CD14-positive monocyte (primary cell): ENCODE data around the gene IL36A. TPM values are rescaled to one million over a fixed set of nuclear protein-coding genes. Genes with fewer than 3 reads are reported as not detected.

Source experiments
- DNase-seq, 3 donors: peaks; one replicate each; pipeline ENCODE4 v3.0.0-alpha.2; 2011 to 2022
- H2AFZ ChIP-seq: 2 replicates; pipeline ENCODE4 v1.6.0; 2012; ENCODE audit warnings: mild to moderate bottlenecking, low read depth, low read length, inconsistent platforms; ENCODE audit not compliant: insufficient read depth, poor library complexity, severe bottlenecking
- H3K27ac ChIP-seq, 2 donors: 1 replicate in 1 of 2; 2 replicates in 1 of 2; pipeline ENCODE4 v1.5.1; 2012 to 2013; ENCODE audit warnings: low read length in 2 of 2, control low read depth in 1 of 2, inconsistent platforms in 1 of 2, low read depth in 1 of 2, mild to moderate bottlenecking in 1 of 2
- H3K27me3 ChIP-seq, 2 donors: one replicate each; pipeline versions ENCODE4 v1.6.0 to v1.6.1; 2011 to 2013; ENCODE audit warnings: low read length in 2 of 2; ENCODE audit not compliant: control insufficient read depth in 2 of 2, insufficient read depth in 2 of 2
- H3K36me3 ChIP-seq, 2 donors: replicated peaks in 1 of 2; 1 replicate in 1 of 2; 2 replicates in 1 of 2; pipeline versions ENCODE4 v1.5.1 to v1.6.1; 2012 to 2013; ENCODE audit warnings: low read length in 2 of 2, control low read depth in 1 of 2, inconsistent platforms in 1 of 2, mild to moderate bottlenecking in 1 of 2; ENCODE audit not compliant: insufficient read depth in 2 of 2, control insufficient read depth in 1 of 2
- H3K4me1 ChIP-seq, 2 donors: 1 replicate in 1 of 2; 2 replicates in 1 of 2; pipeline versions ENCODE4 v1.5.1 to v1.6.1; 2012 to 2013; ENCODE audit warnings: low read length in 2 of 2, control low read depth in 1 of 2, inconsistent platforms in 1 of 2, mild to moderate bottlenecking in 1 of 2, moderate library complexity in 1 of 2; ENCODE audit not compliant: insufficient read depth in 2 of 2, control insufficient read depth in 1 of 2
- H3K4me2 ChIP-seq: replicated peaks from 2 replicates; pipeline ENCODE3; 2012; ENCODE audit warnings: low read length, moderate library complexity, mild to moderate bottlenecking; ENCODE audit not compliant: poor library complexity, severe bottlenecking; ENCODE audit errors: extremely low read depth
- H3K4me3 ChIP-seq, 3 experiments: fragments of 200-600 bp in 1 of 3; sonication (generic) in 1 of 3; replicated peaks in 1 of 3; 1 replicate in 2 of 3; 2 replicates in 1 of 3; pipeline ENCODE4 v1.5.1; 2011 to 2013; ENCODE audit warnings: low read length in 3 of 3, mild to moderate bottlenecking in 3 of 3, control low read depth in 2 of 3, low read depth in 2 of 3, inconsistent platforms in 1 of 3, moderate library complexity in 1 of 3
- H3K79me2 ChIP-seq: 2 replicates; pipeline ENCODE4 v1.6.0; 2012; ENCODE audit warnings: mild to moderate bottlenecking, control low read depth, inconsistent platforms, low read length, moderate library complexity; ENCODE audit not compliant: insufficient read depth
- H3K9ac ChIP-seq: 2 replicates; pipeline ENCODE4 v1.6.0; 2017; ENCODE audit warnings: low read length, mild to moderate bottlenecking; ENCODE audit not compliant: insufficient read depth, poor library complexity, severe bottlenecking
- H3K9me3 ChIP-seq, 2 donors: replicated peaks in 1 of 2; 1 replicate in 1 of 2; 2 replicates in 1 of 2; pipeline versions ENCODE4 v1.5.1 to v1.6.1; 2012 to 2013; ENCODE audit warnings: low read length in 2 of 2, control low read depth in 1 of 2; ENCODE audit not compliant: control insufficient read depth in 1 of 2, insufficient read depth in 1 of 2
- H4K20me1 ChIP-seq: 2 replicates; pipeline ENCODE4 v1.6.0; 2012; ENCODE audit warnings: mild to moderate bottlenecking, low read length, control low read depth, moderate library complexity; ENCODE audit not compliant: insufficient read depth
- H3K27ac Mint-ChIP-seq, 7 donors: one replicate each; pipeline ENCODE4 v1.8.0; 2020; ENCODE audit warnings: mild to moderate bottlenecking in 7 of 7, mixed read lengths in 7 of 7, moderate library complexity in 6 of 7, inconsistent platforms in 2 of 7
- H3K27me3 Mint-ChIP-seq, 3 donors: one replicate each; pipeline ENCODE4 v1.8.0; 2021 to 2022; ENCODE audit warnings: low read depth in 3 of 3, mild to moderate bottlenecking in 3 of 3, mixed read lengths in 3 of 3, moderate library complexity in 3 of 3, inconsistent platforms in 1 of 3
- H3K36me3 Mint-ChIP-seq, 2 donors: one replicate each; pipeline ENCODE4 v1.8.0; 2020; ENCODE audit warnings: mixed read lengths in 2 of 2, inconsistent platforms in 1 of 2, mild to moderate bottlenecking in 1 of 2
- H3K4me1 Mint-ChIP-seq: one replicate; pipeline ENCODE4 v1.8.0; 2020; ENCODE audit warnings: mild to moderate bottlenecking, mixed read lengths
- H3K4me3 Mint-ChIP-seq, 2 donors: one replicate each; pipeline ENCODE4 v1.8.0; 2020; ENCODE audit warnings: mild to moderate bottlenecking in 2 of 2, mixed read lengths in 2 of 2, moderate library complexity in 1 of 2
- H3K9me3 Mint-ChIP-seq, 7 donors: one replicate each; pipeline ENCODE4 v1.8.0; 2020 to 2022; ENCODE audit warnings: mixed read lengths in 7 of 7, mild to moderate bottlenecking in 6 of 7, moderate library complexity in 6 of 7, inconsistent platforms in 2 of 7
- WGBS: methylation state at CpG from one replicate; pipeline ENCODE4 v1.1.5; 2013; ENCODE audit warnings: missing lambda C conversion rate; ENCODE audit not compliant: insufficient coverage; 5-methylcytosine and 5-hydroxymethylcytosine counted together
- intact Hi-C, 2 donors: fragments of 100-400 bp; cut with micrococcal nuclease; formaldehyde crosslinking; loops; one replicate each; pipeline versions ENCODE4 v1.15.0 to v1.15.1; 2023
- polyA plus RNA-seq, 3 donors: library from polyadenylated mRNA; depleted of rRNA in 1 of 3; unstranded in 2 of 3; stranded (reverse) in 1 of 3; fragments of 300-500 nt in 2 of 3; fragments of >200 nt in 1 of 3; fragmentation: Illumina TruSeq in 2 of 3; gene quantifications; 1 replicate in 2 of 3; 2 replicates in 1 of 3; pipeline ENCODE4 v1.2.3, GENCODE V29; 2012 to 2021
- small RNA-seq: library from RNA; depleted of rRNA; stranded (forward); fragments of <200 nt; gene quantifications from one replicate; pipeline ENCODE3, GENCODE V24; 2012; ENCODE audit warnings: low read depth; ENCODE audit not compliant: insufficient read length
- TF ChIP-seq, protein P1 (sequence below): fragments of 200-600 bp; IDR thresholded peaks from one replicate; pipeline ENCODE4 v1.8.0; 2022; ENCODE audit warnings: antibody characterized with exemption, mild to moderate bottlenecking

IL36A gene
- polyA plus RNA-seq, 3 donors = not detected

DNA sequence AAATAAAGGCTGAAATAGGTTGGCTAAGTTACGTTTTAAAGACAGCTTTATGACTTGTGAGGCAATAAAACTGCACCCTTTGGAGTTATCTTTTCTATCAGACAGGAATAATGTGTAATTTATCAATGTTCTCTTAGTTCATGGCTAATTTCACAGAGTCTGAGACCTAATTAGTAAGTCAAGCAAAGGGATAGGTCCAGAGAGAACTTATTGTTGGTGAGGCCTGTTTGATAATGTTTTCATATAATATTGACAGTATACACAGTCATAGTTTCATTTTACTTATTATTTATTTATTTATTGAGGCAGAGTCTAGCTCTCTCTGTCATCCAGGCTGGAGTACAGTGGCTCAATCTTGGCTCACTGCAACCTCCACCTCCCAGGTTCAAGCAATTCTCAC is 51.9 kb downstream of the IL36A start:
- peaks cover 2 to 7% (median 2%) of the 10 kb centered on the region in 3 donors for H3K27me3 Mint-ChIP-seq
- H3K4me3 ChIP-seq = no peak overlapping the region
- peaks cover 12 to 25% (median 21%) of the 10 kb centered on the region in 7 donors for H3K9me3 Mint-ChIP-seq
- no CpG with 5 or more reads among the region's 1 CpG for whole genome bisulfite sequencing
- H3K79me2 ChIP-seq = no peaks in the 10 kb centered on the region
- intact Hi-C loops = no loop called here
- H4K20me1 ChIP-seq = no peaks in the 10 kb centered on the region
- no peaks in the 10 kb centered on the region for H3K36me3 ChIP-seq
- no peak overlapping the region for H2AFZ ChIP-seq
- H3K27ac Mint-ChIP-seq = no peak overlapping the region
- DNase-seq = no peak
- no peak overlapping the region for H3K27ac ChIP-seq
- TF ChIP-seq, protein P1, sequence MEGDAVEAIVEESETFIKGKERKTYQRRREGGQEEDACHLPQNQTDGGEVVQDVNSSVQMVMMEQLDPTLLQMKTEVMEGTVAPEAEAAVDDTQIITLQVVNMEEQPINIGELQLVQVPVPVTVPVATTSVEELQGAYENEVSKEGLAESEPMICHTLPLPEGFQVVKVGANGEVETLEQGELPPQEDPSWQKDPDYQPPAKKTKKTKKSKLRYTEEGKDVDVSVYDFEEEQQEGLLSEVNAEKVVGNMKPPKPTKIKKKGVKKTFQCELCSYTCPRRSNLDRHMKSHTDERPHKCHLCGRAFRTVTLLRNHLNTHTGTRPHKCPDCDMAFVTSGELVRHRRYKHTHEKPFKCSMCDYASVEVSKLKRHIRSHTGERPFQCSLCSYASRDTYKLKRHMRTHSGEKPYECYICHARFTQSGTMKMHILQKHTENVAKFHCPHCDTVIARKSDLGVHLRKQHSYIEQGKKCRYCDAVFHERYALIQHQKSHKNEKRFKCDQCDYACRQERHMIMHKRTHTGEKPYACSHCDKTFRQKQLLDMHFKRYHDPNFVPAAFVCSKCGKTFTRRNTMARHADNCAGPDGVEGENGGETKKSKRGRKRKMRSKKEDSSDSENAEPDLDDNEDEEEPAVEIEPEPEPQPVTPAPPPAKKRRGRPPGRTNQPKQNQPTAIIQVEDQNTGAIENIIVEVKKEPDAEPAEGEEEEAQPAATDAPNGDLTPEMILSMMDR = no peak
- H3K4me1 ChIP-seq = no peaks in the 10 kb centered on the region
- no peak overlapping the region for H3K4me3 Mint-ChIP-seq
- no peaks in the 10 kb centered on the region for H3K36me3 Mint-ChIP-seq
- H3K9ac ChIP-seq = no peak overlapping the region
- H3K4me1 Mint-ChIP-seq = no peaks in the 10 kb centered on the region
- H3K27me3 ChIP-seq = no peaks in the 10 kb centered on the region
- peaks cover 0 to 8% of the 10 kb centered on the region in 2 donors for H3K9me3 ChIP-seq
- H3K4me2 ChIP-seq = no peak overlapping the region

Small RNA genes lying within 50 kb of the gene (small RNA-seq; reads per million reads assigned to genes)
- not detected for gene HMGN2P23

Other genes starting within 250 kb of the IL36A start
- gene CKAP2L, start 240.8 kb upstream of the IL36A start, polyA plus RNA-seq = under 1 TPM in 2 of 3 donors, not detected in 1; 0.04 to 0.24 TPM
- under 1 TPM in 2 of 3 donors, not detected in 1; 0.26 to 0.83 TPM for gene IL1A, start 221.0 kb upstream of the IL36A start, polyA plus RNA-seq
- gene IL1B, start 168.7 kb upstream of the IL36A start, polyA plus RNA-seq = 1,000 to 10,000 TPM in 1 of 3 donors, 100 to 1,000 TPM in 1, 10 to 100 TPM in 1; 65.1 to 1,419 (median 114) TPM
- not detected for gene IL37, start 94.3 kb upstream of the IL36A start, polyA plus RNA-seq
- gene IL36G, start 27.5 kb upstream of the IL36A start, polyA plus RNA-seq = not detected
- not detected for gene IL36B, start 47.4 kb downstream of the IL36A start, polyA plus RNA-seq
- not detected for gene IL36RN, start 53.7 kb downstream of the IL36A start, polyA plus RNA-seq
- gene IL1F10, start 62.5 kb downstream of the IL36A start, polyA plus RNA-seq = not detected
- gene IL1RN, start 122.1 kb downstream of the IL36A start, polyA plus RNA-seq = 100 to 1,000 TPM in 1 of 3 donors, 10 to 100 TPM in 2; 89.9 to 109 (median 92.0) TPM
- gene PSD4, start 168.5 kb downstream of the IL36A start, polyA plus RNA-seq = 10 to 100 TPM; 11.0 to 47.0 (median 18.2) TPM